ENCODE results near the gene ERCC5.

Gene ERCC5

GRCh38 chr13:102838273-102838672 lies 7.6 kb upstream of the ERCC5 start:
- TF ChIP-seq CTCF (IDR thresholded peaks at IDR 0.05; ENCODE audit: control extremely low read depth, extremely low read depth, low read depth, missing control alignments) = no peak
- ChIA-PET CTCF (interaction anchor here (1.7 to 1.8 kb wide), 2 partner anchors 12 to 38 kb away, joined by 6 to 7 read pairs; no protein-coding TSS in a partner anchor), POLR2A (no interaction called here)
- DNase-seq (ENCODE audit: extremely low spot score) = no peak

GRCh38 chr13:102838982-102839381 lies 6.8 kb upstream of the ERCC5 start:
- no peak for TF ChIP-seq CTCF (IDR thresholded peaks at IDR 0.05; ENCODE audit: control extremely low read depth, extremely low read depth, low read depth, missing control alignments)
- DNase-seq (ENCODE audit: extremely low spot score) = no peak
- ChIA-PET POLR2A (no interaction called here), CTCF (interaction anchor here (1.6 kb wide), 1 partner anchor 10 kb away, joined by 6 read pairs; no protein-coding TSS in a partner anchor)

- CTCF ChIA-PET = interaction anchor here (1.6 kb wide), 1 partner anchor 10 kb away, joined by 6 read pairs; no protein-coding TSS in a partner anchor
- POLR2A ChIA-PET = no interaction called here
- no peak for DNase-seq (ENCODE audit: extremely low spot score)
- TF ChIP-seq CTCF (IDR thresholded peaks at IDR 0.05; ENCODE audit: control extremely low read depth, extremely low read depth, low read depth, missing control alignments) = no peak
These were observed 6.4 kb upstream of the ERCC5 start for GRCh38 chr13:102839462-102839861.

- CTCF ChIA-PET = interaction anchor here (0.7 to 6.8 kb wide), 13 partner anchors 8 to 265 kb away, joined by 3 to 36 read pairs (median 4); no protein-coding TSS in a partner anchor
- POLR2A ChIA-PET = interaction anchor here (1.4 kb wide), 1 partner anchor 248 kb away, joined by 7 read pairs; the partner anchor contains the start of gene TPP2
- no peak for DNase-seq (ENCODE audit: extremely low spot score)
- TF ChIP-seq CTCF (IDR thresholded peaks at IDR 0.05; ENCODE audit: control extremely low read depth, extremely low read depth, low read depth, missing control alignments) = no peak
These were observed 573 bp upstream of the ERCC5 start for GRCh38 chr13:102845289-102845629.

GRCh38 chr13:102846261-102847015 lies 606 bp downstream of the ERCC5 start:
- peak; percentile 29 for DNase-seq (ENCODE audit: extremely low spot score)

More at GRCh38 chr13:102846261-102847015, 606 bp downstream of the ERCC5 start:
- ChIA-PET CTCF (interaction anchor here (0.7 to 6.8 kb wide), 16 partner anchors 9 to 266 kb away, joined by 3 to 36 read pairs (median 4); no protein-coding TSS in a partner anchor), POLR2A (interaction anchor here (1.0 to 1.4 kb wide), 2 partner anchors 248 to 250 kb away, joined by 4 to 7 read pairs; partner anchors contain the start of gene TPP2)
- TF ChIP-seq CTCF (IDR thresholded peaks at IDR 0.05; ENCODE audit: control extremely low read depth, extremely low read depth, low read depth, missing control alignments) = no peak

Data from GM10248 (cell line).